MV-4-11 (cell line): ENCODE measurements around the gene RBBP8.
A peak's percentile ranks its signal among the peaks of the same experiment; 100 is the strongest.
"Not testable (repeated sequence)": the region's sequence is repeated elsewhere in the genome, so short reads cannot be mapped to it uniquely, and the experiment has no call there.

Experiments
- DNase-seq: peaks from one replicate; lab custom pipeline; 2025; lab: John Stamatoyannopoulos, UW

RBBP8 gene

DNA sequence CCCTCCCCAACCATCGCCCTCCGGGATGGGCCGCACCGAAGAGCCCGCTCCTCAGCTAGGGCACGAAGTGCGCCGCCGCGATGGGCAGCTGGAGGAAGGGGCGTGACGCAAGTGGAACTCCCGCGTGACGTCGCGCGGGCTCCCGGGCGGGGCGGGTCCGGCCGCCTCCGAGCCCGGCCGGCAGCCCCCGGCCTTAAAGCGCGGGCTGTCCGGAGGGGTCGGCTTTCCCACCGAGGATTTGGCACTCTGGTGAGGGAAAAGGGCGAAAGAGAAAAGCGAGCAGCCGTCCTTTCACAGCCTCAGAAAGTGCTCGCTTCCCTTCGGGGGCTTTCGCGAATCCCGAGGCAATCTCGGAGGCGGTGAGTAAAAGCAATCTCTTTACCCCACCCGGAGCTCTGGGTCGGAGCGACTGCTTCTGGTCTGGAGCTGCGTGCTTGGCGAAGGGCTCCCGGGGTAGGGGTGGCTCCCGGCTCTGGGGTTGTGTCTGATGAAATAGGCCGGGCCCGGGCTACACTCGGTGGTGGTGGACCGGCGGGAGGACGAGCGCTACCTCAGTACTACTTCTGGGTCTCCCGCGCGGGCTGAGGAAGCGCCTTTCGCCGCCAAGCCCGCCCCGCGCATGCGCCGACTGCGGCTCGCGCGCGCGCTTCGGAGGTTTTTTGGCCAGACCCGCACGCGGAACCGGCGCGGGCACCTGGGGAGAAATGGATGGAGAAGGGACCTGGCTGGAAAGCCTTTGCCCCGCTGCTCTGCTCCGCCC is at the start of gene RBBP8:
RBBP8 (plus strand) TSS at position 123 of the 760 bp plus-strand sequence. CDS start 3,524 bp downstream, outside the sequence.
- DNase-seq: peak; percentile 69

DNA sequence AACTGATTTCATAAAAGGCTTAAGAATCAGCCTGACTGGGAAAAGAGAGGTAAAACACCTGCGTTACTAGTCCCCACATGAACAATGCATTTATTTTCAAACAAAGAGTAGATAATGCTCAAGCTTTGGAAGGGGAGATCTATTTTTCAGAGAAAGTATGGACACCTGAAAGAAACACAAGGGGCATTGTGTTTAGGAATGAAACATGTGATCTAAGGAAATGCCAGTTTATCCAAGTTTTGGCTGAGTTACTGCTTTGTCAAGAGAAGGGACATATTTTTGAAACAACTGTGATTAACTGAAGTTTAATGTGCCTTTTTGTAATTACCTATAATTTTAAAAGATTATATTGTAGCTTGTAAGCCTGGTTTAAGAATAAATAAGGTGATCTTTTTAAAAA is 49.3 kb upstream of the RBBP8 start:
- DNase-seq: no peak

DNA sequence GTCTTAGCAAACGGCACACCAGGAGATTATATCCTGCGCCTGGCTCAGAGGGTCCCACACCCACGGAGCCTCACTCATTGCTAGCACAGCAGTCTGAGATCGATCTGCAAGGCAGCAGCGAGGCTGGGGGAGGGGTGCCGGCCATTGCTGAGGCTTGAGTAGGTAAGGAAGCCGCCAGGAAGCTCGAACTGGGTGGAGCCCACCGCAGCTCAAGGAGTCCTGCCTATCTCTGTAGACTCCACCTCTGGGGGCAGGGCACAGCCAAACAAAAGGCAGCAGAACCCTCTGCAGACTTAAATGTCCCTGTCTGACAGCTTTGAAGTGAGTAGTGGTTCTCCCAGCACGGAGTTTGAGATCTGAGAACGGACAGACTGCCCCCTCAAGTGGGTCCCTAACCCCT is 47.4 kb upstream of the RBBP8 start:
- not testable (repeated sequence) for DNase-seq

DNA sequence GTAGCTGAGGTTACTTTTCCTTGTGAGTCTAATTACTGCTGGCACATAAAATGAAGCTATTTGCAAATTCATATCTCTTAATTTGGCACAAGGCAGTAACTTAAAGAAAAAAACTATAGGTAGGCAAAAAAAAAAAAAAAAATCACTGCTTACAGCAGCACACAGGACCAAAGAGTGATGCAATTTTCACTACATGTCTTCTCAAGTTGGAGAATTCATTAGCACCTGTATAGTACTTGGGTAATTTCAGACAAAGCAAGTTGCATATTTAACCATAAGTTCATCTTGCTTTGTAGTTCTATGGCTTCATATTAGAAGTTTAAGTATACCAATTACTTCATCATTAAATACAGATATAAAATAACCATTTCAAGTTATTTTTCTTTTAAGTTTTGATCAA is 33.7 kb upstream of the RBBP8 start:
- DNase-seq: no peak

DNA sequence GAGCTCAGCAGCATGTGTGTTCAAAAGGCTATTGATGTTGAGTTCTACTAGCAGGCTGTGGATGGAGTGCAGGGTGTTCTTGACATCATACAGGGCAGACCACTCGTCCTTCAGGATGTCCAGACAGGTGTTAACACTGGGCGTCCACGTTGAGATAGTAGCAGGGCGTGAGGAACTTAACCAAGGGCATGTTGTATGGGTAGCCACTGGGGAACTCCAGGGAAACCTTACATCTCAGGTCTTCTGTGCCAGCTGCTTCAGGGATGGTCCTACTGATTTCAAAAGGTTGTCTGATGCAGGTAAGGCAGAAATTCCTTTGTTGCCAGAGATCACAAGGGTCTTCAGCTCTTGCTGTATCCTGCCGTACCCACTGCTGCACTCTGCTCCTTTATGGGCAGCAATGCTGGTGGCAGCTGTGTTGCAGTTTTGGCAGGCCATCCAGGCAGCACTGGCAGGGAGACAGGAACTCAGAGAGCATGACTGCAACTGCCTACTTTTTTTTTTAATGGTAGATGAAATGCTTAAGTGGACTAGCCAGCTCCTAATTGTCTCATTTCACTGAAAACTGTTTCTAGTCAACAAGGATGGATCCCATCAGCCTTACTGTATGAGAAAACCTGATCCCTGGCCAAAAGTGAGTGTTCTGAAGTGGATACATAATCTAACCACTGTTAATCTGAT is 32.4 kb upstream of the RBBP8 start:
- no peak for DNase-seq

DNA sequence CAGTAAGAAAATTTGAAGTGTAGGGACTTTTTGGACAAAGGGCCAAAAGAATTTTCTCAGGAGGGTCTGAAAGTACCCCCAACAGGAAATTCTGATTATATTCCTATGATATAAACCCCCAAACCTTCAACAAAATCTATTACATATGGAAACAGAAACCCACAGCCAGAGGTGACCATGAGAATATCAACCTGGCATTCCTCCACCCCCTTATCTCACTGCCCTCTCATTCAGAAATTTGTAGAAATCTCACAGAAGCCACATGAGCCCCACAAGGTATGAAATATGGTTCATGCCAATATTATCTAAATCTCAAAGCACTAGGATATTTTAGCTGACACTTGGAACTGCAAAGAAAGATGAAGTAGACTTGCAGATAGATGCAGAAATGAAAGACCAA is 31.0 kb upstream of the RBBP8 start:
- no peak for DNase-seq

DNA sequence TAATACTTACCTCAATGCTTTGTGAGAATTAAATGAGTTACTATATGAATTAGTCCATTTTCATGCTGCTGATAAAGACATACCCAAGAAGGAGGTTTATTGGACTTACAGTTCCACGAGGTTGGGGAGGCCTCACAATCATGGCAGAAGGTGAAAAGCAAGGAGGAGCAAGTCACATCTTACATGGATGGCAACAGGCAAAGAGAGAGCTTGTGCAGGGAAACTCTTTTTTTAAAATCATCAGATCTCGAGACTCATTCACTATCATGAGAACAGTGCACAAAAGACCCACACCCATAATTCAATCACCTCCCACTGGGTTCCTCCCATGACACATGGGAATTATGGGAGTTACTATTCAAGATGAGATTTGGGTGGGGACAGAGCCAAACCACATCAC is 29.9 kb upstream of the RBBP8 start:
- DNase-seq: not testable (repeated sequence)

DNA sequence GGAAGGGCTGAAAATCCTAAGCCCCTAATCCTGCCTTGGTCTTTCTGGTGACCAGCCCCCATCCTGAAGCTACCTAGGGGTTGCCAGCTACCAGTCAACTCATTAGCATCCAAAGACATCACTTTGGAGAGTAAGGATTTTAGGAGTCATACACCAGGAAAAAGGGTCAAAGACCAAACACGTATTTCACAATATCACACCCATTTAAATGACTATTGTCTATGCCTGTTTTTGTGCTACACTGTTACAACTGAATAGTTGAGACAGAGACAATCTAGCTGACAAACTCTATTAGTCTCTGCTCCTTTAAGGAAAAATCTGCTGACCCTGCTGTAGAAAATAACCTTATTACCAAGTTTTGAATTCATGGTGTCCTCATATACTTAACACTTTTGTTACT is 21.0 kb upstream of the RBBP8 start:
- DNase-seq: no peak

DNA sequence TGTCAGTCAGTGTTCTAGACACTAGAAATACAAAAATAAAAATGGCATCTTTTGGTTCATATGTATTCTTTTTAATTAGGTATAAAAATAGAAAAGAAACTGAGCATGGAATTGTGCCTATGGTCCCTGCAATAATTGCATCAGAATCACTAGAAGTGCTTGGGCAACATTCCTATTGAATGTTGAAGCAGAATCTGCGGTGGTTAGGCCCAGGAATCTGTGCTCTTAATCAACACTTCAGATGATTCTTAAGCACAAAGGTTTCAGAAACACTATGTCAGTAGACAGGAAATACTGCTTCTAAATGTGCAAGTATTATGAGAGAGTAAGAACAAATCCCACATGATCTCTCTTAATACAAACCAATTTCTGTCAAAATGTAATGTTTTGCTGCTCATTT is 20.3 kb upstream of the RBBP8 start:
- no peak for DNase-seq

DNA sequence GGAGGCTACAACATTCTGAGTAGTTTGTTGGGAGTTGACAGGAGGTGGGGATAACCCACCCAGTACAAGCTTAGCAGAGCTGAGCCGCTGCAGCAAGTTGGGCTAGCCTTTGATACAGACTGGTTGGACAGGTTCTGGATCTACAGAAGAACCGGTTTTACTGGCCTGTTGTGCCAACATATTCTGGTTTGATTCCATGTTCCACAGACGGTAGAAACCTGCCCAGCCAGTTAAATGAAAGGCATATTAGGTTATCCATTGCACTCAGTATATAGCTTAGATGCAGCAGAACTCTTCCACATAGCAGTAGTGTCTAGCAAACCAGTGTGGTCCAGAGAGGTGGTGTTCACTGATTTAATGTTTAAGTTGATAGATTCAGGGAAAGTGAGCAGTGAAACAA is 19.3 kb upstream of the RBBP8 start:
- DNase-seq: no peak

DNA sequence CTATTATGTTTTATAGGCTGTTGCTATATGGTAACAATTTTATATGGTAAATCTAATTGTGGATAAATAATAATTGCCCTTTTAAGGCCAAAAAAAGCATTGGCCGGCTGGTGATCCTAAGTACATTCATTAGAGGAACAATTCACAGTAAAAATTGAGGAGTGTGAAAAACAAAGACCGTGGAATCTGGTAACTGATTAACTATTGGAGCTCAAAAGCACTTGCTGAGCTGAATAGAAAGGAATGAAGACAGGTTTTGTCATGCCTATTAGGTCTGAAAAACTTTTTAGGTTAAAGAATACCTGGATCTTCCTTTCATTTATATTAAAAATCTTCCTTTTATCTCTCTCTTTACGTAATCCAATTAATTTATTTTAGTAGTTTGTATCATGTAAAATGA is 18.5 kb upstream of the RBBP8 start:
- no peak for DNase-seq

DNA sequence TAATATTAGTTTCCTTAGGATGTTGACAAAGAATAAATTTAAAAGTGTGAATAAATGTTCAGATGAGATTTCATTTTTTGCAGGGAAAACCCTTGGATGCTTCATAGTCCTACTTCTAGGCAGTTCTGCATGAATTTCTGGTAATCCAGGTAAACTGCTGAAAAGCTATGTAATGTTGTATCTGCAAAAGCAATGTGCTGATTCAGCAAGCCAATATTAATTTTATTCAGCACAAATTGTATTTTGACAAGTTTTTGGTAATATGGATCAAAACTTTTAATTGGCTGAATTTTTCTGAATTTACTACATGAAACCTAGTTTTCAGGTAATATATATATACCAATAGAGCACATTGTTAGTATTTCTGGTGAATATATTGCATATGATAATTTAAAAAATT is 17.8 kb upstream of the RBBP8 start:
- DNase-seq: no peak

DNA sequence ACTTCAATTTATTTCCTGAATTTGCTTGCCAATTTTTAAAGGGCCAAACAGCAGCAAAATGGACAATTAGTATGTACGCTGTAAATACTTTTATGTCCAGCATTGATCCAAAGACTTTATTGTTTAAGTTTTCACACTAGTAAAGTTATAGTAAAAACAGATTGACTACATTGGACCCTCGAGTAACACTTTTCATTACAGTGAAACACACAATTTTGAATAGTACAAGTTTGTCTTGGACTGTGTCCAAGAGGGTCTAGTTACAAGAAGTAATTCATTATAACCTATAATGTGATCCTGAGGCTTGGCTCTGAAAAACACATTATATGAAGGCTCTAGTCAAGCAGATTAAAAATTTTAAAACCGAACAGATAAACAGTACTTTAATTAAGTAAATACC is 11.4 kb upstream of the RBBP8 start:
- no peak for DNase-seq

DNA sequence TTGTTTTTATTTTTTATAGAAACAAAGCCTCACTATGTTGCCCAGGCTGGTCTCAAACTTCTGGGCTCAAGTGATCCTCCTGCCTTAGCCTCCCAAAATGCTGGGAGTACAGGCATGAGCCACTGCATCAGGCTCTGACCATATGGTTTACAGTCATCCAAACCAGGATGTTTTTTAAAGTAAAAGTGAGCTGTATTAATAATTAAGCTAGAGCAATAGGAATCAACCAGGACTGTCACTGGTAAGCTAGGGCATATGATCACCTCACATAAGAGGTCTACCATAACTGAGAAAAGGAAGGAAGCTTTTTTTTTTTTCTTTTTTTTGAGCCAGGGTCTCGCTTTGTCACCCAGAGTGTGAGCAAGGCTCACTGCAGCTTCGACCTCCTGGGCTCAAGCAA is 8.5 kb upstream of the RBBP8 start:
- no peak for DNase-seq

DNA sequence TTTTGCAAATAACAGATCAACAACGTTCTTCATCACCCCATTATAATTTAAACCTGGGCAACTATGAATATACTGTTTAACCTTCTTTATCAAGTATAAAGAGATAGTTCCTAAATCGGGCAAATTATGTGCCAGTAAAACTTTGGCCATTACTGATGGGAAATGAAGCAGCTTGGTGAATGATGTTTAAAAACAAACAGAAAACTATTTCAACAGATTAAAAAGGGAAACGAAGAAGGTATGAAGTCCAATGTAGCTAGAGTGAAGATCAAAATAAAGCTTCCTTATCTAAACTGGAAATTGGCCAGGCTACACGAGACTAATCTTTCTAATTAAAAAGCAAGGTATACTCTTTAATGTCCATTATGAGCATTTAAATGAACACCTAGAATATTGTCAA is 6.7 kb upstream of the RBBP8 start:
- DNase-seq: no peak

DNA sequence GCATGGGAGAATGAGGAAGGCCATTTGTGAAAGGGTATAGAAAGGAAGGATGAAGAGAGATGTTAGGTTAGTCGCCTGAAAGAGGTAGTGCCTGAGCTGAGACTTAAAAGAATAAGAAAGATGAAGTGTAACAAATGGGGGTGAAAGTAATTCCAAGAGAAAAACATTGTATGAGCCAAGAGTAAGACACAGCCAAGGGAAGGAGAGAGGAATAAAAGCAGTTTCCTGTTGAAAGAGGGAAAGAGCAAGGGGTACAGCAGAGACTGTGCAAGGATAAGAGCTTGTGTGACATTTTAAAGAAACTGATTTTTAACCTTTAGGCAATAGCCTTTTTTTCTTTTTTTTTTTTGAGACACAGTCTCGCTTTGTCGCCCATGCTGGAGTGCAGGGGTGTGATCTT is 4.8 kb upstream of the RBBP8 start:
- no peak for DNase-seq

DNA sequence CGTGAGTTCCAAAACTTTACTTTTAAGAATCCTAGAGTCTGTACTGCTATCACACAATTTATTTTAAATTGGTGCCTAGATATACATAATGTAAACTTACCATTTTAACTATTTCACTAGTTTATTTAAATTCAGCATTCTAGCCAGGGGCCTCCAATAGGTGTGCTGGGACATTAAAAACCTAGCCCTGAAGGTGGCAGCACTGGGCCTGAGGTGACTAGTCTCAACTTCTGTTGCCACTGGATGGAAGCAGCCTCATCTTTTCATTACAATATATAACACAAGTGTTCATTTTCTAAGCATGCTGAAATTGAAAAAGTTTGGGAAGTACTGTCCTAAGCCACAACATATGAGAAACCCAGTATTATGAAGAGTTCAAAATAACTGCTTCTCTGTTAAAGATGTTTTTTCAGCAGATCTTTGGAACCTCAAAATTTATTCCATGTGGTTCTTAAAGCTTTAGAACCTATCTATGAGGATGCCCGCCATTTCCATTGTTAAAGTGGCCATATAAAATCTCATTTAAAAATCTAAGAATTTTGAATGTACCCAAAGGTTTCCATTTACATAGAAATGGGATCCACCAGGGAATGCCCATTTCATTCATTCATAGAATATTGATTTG is 2.9 kb upstream of the RBBP8 start:
- DNase-seq: peak; percentile 47

DNA sequence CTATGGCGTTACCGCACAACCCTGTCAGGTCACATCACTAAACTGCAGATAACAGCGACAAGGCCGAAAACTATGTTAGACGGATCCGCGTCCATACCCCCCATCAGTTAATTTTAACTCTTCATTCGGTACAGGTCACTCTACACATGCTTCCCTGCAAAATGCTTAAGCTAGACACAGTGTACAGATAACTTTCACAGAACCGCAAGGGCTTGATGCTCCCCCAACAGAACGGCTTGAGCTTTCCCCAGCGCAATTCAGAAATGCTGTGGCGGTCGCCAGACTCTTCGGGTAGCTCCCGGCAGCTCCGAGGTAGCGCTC is 283 bp upstream of the RBBP8 start:
- no peak for DNase-seq

DNA sequence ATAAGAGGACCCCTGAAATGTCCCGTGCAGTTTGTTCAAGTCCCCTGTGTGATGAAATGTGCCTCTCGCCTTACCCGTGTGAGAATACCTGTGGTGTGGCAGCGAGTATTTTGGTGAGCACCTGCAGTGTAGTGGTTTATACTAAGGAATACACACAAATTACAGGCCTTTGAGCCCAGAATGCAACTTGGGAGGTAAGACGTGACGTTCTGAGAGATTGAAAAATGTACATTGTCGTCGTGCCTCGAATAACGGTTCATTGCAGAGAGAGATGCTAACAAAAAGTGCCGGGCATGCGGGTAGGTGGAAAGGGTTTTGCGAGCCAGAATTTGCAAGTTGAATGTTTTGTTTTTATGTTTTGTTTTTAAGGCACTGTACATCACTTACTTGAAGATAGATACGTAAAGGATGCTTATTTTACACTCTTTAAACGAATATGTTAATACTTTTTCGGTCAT is 867 bp downstream of the RBBP8 start:
- DNase-seq: no peak

DNA sequence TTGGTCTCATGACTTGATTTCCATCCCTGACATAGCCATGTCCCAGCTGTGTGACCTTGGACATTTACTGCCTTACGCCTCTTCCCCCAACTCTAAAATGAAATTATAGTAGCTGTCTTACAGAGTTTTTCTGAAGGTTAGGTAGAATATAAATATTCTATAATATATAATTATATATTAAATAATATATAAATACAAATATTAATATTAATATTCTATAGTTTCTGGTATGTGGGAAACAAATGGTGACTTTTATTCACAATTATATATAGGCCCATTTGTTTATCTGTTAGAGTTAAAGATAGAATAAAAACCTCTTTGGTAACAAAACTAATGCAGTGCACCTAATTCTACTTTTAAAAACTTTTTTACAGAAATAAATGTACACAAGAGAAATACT is 1.7 kb downstream of the RBBP8 start:
- DNase-seq: no peak

DNA sequence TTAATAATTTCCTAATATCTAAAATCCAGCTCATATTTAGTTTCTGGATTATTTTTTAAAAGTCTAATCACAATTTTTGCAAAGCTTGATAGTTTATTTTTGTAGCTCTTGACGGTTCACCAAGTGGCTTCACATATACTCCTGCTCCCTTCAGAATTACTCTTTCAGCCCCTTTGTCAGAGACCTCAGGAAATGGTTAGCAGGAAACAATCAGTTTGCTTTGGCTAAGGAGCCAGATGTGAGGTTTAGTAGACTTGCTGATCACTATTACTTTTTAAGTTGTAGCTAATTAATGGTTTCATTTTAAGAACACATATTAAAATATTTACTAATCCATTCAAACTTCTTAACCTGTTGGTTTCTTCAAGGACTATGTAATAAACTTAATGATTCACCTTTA is 2.3 kb downstream of the RBBP8 start:
- DNase-seq: no peak

DNA sequence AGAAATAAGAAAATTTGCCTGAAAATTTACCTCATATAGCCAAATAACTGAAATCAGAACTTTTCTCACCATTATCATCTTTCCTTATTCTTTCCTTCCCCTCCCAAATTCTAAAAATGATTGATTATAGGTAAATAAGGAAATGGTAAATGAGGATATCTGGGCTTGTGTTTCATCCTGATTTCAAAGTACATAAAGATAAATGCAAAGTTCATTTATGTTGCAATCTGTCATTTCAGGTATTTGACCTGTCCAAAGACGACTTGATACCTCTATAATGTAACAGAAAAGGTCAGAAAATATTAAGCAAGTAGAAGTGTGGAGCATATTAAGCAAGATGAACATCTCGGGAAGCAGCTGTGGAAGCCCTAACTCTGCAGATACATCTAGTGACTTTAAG is 3.4 kb downstream of the RBBP8 start:
- no peak for DNase-seq

DNA sequence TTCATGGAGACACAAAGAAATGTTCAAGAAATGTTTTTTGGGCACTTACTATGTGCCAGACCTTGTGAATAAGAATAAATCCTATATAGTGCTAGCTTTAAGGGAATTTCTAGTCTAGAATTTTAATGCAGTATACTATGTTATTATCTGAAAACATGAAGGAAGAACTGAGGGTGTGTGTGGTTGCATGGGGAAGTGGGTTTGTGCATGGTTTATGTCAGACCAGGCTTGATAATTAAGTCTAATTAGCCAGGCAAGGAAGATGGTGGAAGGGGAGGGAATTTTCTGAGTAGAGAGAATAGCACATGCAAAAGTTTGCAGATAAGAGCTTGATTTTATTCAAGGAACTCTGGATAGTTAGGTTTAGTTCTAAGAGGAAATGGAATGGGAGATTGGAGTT is 6.5 kb downstream of the RBBP8 start:
- peak; percentile 4 for DNase-seq

DNA sequence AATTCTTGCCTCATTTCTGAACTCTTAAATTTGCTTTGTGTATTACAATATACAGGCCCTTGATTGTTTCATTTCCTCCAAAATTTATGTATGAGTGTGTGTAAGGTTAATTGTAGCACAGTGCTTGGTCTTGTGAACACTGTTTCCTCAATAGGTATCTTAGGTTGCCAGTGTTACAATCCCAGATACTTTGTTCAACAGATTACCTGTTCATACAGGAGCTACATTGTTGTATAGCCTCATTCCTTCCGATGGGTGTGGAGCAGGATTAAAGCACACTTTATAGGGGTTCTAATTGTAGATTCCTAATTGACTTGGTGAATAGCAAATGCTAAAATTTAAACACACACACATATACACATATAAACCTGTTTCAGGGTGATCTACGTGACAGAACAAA is 10.7 kb downstream of the RBBP8 start:
- DNase-seq: no peak
